Uterus (tissue), 4 donors: ENCODE results near the gene PLXNA2. TPM values are rescaled to one million over a fixed set of nuclear protein-coding genes. Genes with fewer than 3 reads are reported as not detected.

Source experiments
- DNase-seq, 2 donors: peaks; one replicate each; pipeline ENCODE4 v3.0.0-alpha.2; 2019 to 2020
- H3K27ac ChIP-seq, 2 donors: fragments of 200-600 bp; sonication (generic); 1 replicate in 1 of 2; 2 replicates in 1 of 2; pipeline ENCODE4 v1.5.1; 2016 to 2018
- H3K27me3 ChIP-seq, 2 donors: fragments of 200-600 bp; sonication (generic); one replicate each; pipeline ENCODE4 v1.5.1; 2018 to 2019; ENCODE audit warnings: control low read depth in 1 of 2
- H3K36me3 ChIP-seq, 2 donors: fragments of 200-600 bp; sonication (generic); one replicate each; pipeline ENCODE4 v1.5.1; 2019; ENCODE audit warnings: control low read depth in 1 of 2
- H3K4me1 ChIP-seq, 2 donors: fragments of 200-600 bp; sonication (generic); one replicate each; pipeline ENCODE4 v1.5.1; 2018 to 2019; ENCODE audit warnings: control low read depth in 1 of 2
- H3K4me3 ChIP-seq, 2 donors: fragments of 200-600 bp; sonication (generic); 1 replicate in 1 of 2; 2 replicates in 1 of 2; pipeline ENCODE4 v1.5.1; 2018 to 2019; ENCODE audit warnings: mild to moderate bottlenecking in 1 of 2
- H3K9me3 ChIP-seq, 2 donors: fragments of 200-600 bp; sonication (generic); one replicate each; pipeline ENCODE4 v1.5.1; 2019; ENCODE audit warnings: control low read depth in 1 of 2
- POLR2A ChIP-seq, 2 donors: fragments of 450-650 bp; IDR thresholded peaks; one replicate each; pipeline ENCODE4 v1.6.1; 2016; ENCODE audit warnings: antibody characterized with exemption in 2 of 2, mild to moderate bottlenecking in 1 of 2, moderate library complexity in 1 of 2
- intact Hi-C: fragments of 100-400 bp; cut with DNase I; formaldehyde crosslinking; loops from one replicate; pipeline ENCODE4 v1.15.1; 2023; ENCODE audit warnings: low total_unique reads
- total RNA-seq, 4 donors: library from RNA; depleted of rRNA in 3 of 4; stranded (reverse); fragments of >200 nt in 3 of 4; gene quantifications; one replicate each; pipeline versions ENCODE4 v1.1.0 to v1.2.4, GENCODE V29; 2014 to 2023
- TF ChIP-seq, protein P1 (sequence below), 4 experiments: fragments of 200-600 bp in 2 of 4; fragments of 450-650 bp in 2 of 4; sonication (generic) in 2 of 4; IDR thresholded peaks; one replicate each; pipeline ENCODE4 v1.5.1; 2016 to 2019; ENCODE audit warnings: antibody characterized with exemption in 4 of 4, mild to moderate bottlenecking in 2 of 4, moderate library complexity in 1 of 4
- donor health status: DM: yes; HTN: yes; CAD: no.

PLXNA2 gene
- total RNA-seq, 4 donors from 2014 or later, result 5.4 to 94.5 (median 9.5) TPM

DNA sequence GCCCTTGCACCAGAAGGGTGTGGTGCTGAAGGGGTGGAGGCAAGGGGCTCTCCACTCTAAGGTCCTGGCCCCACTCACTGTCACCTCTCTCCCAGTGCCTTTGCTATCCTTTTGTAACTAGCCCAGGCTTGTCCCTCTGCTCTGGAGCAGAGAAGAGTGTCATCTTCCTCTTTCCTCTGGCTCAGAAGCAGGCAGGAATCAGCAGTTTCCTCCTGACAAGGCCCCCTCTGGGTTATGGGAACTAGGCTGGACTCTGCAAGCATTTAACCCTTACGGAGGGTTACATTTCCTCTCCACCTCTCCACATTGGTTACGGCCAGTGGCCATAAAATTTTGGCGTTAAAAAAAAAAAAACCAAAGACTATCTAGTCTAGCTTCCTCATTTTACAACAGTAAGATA is 30.4 kb downstream of the PLXNA2 start:
- intact Hi-C loops, result no loop called here
- H3K27me3 ChIP-seq, result no peaks in the 10 kb centered on the region
- H3K4me1 ChIP-seq, result peaks cover 3% of the 10 kb centered on the region in 2 donors
- no peak overlapping the region for H3K4me3 ChIP-seq
- TF ChIP-seq POLR2A (IDR thresholded peaks at IDR 0.05), result no peak
- TF ChIP-seq, protein P1, sequence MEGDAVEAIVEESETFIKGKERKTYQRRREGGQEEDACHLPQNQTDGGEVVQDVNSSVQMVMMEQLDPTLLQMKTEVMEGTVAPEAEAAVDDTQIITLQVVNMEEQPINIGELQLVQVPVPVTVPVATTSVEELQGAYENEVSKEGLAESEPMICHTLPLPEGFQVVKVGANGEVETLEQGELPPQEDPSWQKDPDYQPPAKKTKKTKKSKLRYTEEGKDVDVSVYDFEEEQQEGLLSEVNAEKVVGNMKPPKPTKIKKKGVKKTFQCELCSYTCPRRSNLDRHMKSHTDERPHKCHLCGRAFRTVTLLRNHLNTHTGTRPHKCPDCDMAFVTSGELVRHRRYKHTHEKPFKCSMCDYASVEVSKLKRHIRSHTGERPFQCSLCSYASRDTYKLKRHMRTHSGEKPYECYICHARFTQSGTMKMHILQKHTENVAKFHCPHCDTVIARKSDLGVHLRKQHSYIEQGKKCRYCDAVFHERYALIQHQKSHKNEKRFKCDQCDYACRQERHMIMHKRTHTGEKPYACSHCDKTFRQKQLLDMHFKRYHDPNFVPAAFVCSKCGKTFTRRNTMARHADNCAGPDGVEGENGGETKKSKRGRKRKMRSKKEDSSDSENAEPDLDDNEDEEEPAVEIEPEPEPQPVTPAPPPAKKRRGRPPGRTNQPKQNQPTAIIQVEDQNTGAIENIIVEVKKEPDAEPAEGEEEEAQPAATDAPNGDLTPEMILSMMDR (IDR thresholded peaks at IDR 0.05), result no peak
- no peaks in the 10 kb centered on the region for H3K9me3 ChIP-seq
- H3K36me3 ChIP-seq, result no peaks in the 10 kb centered on the region
- DNase-seq, result no peak
- H3K27ac ChIP-seq, result no peak overlapping the region

DNA sequence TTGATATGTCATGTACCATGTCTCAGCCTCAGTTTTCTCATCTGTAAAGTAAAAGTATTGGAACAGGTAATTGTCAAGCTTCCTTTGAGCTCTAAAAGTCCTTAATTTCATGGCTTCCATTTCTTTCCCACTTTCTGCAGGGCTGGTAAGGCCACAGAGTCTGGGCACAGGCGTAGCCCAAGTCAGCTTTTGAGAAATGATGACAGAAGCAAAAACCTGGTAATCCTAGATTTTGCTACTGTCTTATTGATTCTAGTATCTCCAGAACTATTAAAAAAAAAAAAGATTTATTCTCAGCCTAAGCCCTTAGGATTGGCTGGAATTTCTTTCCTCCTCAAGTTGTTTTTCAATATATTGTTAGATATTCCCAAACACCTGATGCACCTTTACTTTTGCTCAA is 31.3 kb downstream of the PLXNA2 start:
- H3K9me3 ChIP-seq, result no peaks in the 10 kb centered on the region
- H3K4me1 ChIP-seq, result no peaks in the 10 kb centered on the region
- H3K36me3 ChIP-seq, result no peaks in the 10 kb centered on the region
- intact Hi-C loops, result no loop called here
- H3K4me3 ChIP-seq, result no peak overlapping the region
- TF ChIP-seq, protein P1 (IDR thresholded peaks at IDR 0.05), result no peak
- TF ChIP-seq POLR2A (IDR thresholded peaks at IDR 0.05), result no peak
- no peak for DNase-seq
- no peak overlapping the region for H3K27ac ChIP-seq
- no peaks in the 10 kb centered on the region for H3K27me3 ChIP-seq

DNA sequence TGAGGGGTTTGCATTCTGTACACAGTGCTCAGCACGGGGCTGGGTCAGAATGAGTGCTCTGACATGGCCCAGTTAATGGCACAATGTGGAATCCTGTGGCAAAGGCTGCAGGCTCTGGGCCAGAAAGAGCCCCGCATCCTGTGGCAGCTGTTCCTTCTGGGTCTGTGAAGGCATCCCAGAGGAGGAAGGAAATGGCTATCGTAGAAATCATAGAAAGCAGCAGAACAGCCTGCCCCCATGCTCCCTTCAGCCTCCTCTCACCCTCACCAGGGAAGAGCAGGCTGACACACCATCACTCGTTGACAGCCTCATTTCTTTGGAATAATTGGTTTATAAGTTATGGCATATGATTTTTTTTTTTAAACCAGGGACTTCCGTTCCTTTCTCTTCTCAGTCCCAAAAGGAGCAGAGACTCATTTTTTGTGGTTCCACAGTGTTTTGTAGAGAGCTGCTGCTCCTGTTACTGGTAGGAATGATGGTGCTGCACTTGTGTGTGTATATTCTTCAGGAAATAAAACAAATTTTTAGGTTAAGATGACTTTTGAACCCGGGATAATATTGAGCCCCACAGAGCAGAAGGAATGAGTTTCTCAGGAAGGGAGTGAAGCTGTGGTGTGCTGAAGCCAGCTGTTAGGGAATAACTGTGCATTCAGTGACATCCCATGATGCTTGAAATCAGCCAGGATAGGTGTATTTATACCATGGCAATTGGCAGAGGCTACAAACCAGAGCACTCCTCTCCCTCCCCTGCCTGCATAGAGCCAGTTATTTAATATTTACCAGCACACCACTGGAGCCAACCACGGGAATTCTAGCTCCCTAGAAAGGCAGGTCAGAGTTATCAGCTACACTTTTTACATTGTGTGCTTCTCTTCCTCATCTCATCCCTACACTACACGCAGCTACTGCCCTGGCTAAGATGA is 32.0 kb downstream of the PLXNA2 start:
- no peak overlapping the region for H3K4me3 ChIP-seq
- intact Hi-C loops, result no loop called here
- no peaks in the 10 kb centered on the region for H3K36me3 ChIP-seq
- H3K27ac ChIP-seq, result no peak overlapping the region
- H3K9me3 ChIP-seq, result no peaks in the 10 kb centered on the region
- H3K4me1 ChIP-seq, result no peaks in the 10 kb centered on the region
- TF ChIP-seq, protein P1 (IDR thresholded peaks at IDR 0.05), result no peak
- TF ChIP-seq POLR2A (IDR thresholded peaks at IDR 0.05), result no peak
- no peaks in the 10 kb centered on the region for H3K27me3 ChIP-seq
- no peak for DNase-seq

DNA sequence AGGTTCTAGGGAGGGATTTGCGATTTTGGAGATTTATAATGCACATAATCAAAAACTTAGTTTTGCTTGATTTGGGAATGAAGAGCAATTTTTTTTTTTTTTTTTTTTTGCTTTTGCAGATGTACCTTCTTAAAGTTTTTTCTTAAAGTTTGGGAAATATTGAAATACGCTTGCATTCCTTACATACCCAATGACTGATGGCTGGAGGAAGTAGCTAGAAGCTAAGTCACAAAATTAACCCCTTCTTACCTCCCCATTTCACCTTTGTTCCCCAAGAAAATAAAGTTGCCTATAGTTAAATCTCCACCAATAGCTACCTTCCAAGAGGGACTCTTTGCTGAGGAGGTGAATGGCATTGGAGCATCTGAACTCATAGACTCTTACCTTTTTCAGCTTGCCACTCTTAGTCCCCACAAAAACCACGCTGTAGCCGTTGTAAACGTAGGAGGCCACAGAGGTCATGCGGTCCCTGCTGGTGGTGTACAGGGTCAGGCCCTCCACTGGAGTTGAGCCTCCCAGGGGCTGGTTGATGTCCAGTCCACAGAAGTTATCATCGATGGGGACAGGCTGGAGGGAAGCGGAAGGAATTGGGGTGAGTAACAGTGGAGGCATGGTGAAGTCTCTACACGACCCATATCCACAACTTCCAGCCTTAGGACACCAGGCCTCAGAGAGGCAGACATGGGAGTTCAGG is 34.1 kb downstream of the PLXNA2 start:
- Histone ChIP-seq H3K9me3 (no peaks in the 10 kb centered on the region), H3K27ac (no peak overlapping the region), H3K4me3 (no peak overlapping the region), H3K36me3 (no peaks in the 10 kb centered on the region), H3K27me3 (no peaks in the 10 kb centered on the region), H3K4me1 (no peaks in the 10 kb centered on the region)
- no peak for TF ChIP-seq POLR2A (IDR thresholded peaks at IDR 0.05)
- TF ChIP-seq, protein P1 (IDR thresholded peaks at IDR 0.05), result no peak
- DNase-seq, result no peak
- intact Hi-C loops, result no loop called here

DNA sequence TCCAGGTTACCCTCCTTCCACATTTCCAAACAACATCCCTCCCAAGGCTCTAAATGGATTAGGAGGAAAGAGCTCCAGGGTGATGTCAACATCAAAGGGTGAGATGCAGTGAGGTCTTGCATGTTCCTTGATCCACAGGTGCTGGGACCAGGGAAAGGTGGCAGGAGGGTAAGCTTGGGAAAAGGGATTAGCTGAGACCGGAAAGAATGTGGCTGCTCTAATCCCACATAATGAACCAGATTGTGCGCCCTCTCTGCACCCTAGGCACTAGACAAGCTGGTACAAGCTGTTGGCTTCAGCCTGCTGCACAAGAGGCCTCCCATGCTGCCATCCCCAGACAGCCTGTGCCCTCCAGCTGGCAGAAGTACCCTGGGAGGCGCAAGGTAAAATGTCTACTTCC is 34.9 kb downstream of the PLXNA2 start:
- intact Hi-C loops, result no loop called here
- H3K4me1 ChIP-seq, result no peaks in the 10 kb centered on the region
- TF ChIP-seq, protein P1 (IDR thresholded peaks at IDR 0.05), result no peak
- no peak for TF ChIP-seq POLR2A (IDR thresholded peaks at IDR 0.05)
- no peaks in the 10 kb centered on the region for H3K9me3 ChIP-seq
- DNase-seq, result no peak
- no peak overlapping the region for H3K4me3 ChIP-seq
- H3K36me3 ChIP-seq, result no peaks in the 10 kb centered on the region
- H3K27me3 ChIP-seq, result no peaks in the 10 kb centered on the region
- H3K27ac ChIP-seq, result no peak overlapping the region
